ENCODE measurements around the gene LZTFL1.

The LZTFL1 gene

GRCh38 chr3:45852828-45853227 is 10.9 kb upstream of the LZTFL1 start:
- H3K9me3 Mint-ChIP-seq, result peaks cover 11% of the 10 kb centered on the region
- no peak for DNase-seq (ENCODE audit: low spot score in 2 of 2)
- H3K36me3 Mint-ChIP-seq, result peaks cover 14% of the 10 kb centered on the region
- peaks cover 3% of the 10 kb centered on the region for H3K4me1 Mint-ChIP-seq
- H3K4me3 Mint-ChIP-seq, result peak overlapping the region; percentile 15
- H3K27me3 Mint-ChIP-seq, result peaks cover 17% of the 10 kb centered on the region
- ATAC-seq (ENCODE audit: low read depth), result no peak
- H3K27ac Mint-ChIP-seq, result no peak overlapping the region

- Mint-ChIP-seq H3K36me3 (peaks cover 2% of the 10 kb centered on the region), H3K4me1 (no peaks in the 10 kb centered on the region), H3K27me3 (peaks cover 16% of the 10 kb centered on the region), H3K9me3 (no peaks in the 10 kb centered on the region), H3K4me3 (no peak overlapping the region), H3K27ac (no peak overlapping the region)
- ATAC-seq (ENCODE audit: low read depth) (no peak), DNase-seq (ENCODE audit: low spot score in 2 of 2) (no peak)
Measured at GRCh38 chr3:45848392-45848791, 6.5 kb upstream of the LZTFL1 start.

- DNase-seq (ENCODE audit: low spot score in 2 of 2), result no peak
- peaks cover 5% of the 10 kb centered on the region for H3K27me3 Mint-ChIP-seq
- no peak overlapping the region for H3K27ac Mint-ChIP-seq
- ATAC-seq (ENCODE audit: low read depth), result no peak
- peaks cover 12% of the 10 kb centered on the region for H3K4me1 Mint-ChIP-seq
- no peak overlapping the region for H3K4me3 Mint-ChIP-seq
- no peaks in the 10 kb centered on the region for H3K9me3 Mint-ChIP-seq
- H3K36me3 Mint-ChIP-seq, result peaks cover 2% of the 10 kb centered on the region
Measured at GRCh38 chr3:45844616-45845015, 2.7 kb upstream of the LZTFL1 start.

GRCh38 chr3:45842851-45843625 is 1.1 kb upstream of the LZTFL1 start:
- H3K9me3 Mint-ChIP-seq, result no peaks in the 10 kb centered on the region
- H3K4me1 Mint-ChIP-seq, result peaks cover 16% of the 10 kb centered on the region
- ATAC-seq (ENCODE audit: low read depth) (no peak), DNase-seq (ENCODE audit: low spot score in 2 of 2) (no peak)
- H3K27me3 Mint-ChIP-seq, result peaks cover 3% of the 10 kb centered on the region
- peaks cover 5% of the 10 kb centered on the region for H3K36me3 Mint-ChIP-seq
- H3K27ac Mint-ChIP-seq, result no peak overlapping the region
- no peak overlapping the region for H3K4me3 Mint-ChIP-seq

GRCh38 chr3:45841420-45841756 is 531 bp downstream of the LZTFL1 start:
- no peak for DNase-seq (ENCODE audit: low spot score in 2 of 2)
- Mint-ChIP-seq H3K27me3 (no peaks in the 10 kb centered on the region), H3K36me3 (peaks cover 15% of the 10 kb centered on the region), H3K9me3 (no peaks in the 10 kb centered on the region), H3K4me1 (peaks cover 16% of the 10 kb centered on the region), H3K4me3 (peak overlapping the region; percentile 95), H3K27ac (peak overlapping the region; percentile 98)
- ATAC-seq (ENCODE audit: low read depth), result peak; percentile 48

GRCh38 chr3:45838466-45838865 is 3.5 kb downstream of the LZTFL1 start:
- Mint-ChIP-seq H3K27me3 (no peaks in the 10 kb centered on the region), H3K27ac (no peak overlapping the region), H3K9me3 (no peaks in the 10 kb centered on the region), H3K36me3 (peaks cover 25% of the 10 kb centered on the region), H3K4me1 (peaks cover 16% of the 10 kb centered on the region), H3K4me3 (no peak overlapping the region)
- no peak for ATAC-seq (ENCODE audit: low read depth)
- no peak for DNase-seq (ENCODE audit: low spot score in 2 of 2)

- H3K4me3 Mint-ChIP-seq, result no peak overlapping the region
- ATAC-seq (ENCODE audit: low read depth) (no peak), DNase-seq (ENCODE audit: low spot score in 2 of 2) (no peak)
- no peak overlapping the region for H3K27ac Mint-ChIP-seq
- H3K36me3 Mint-ChIP-seq, result peaks cover 36% of the 10 kb centered on the region
- no peaks in the 10 kb centered on the region for H3K9me3 Mint-ChIP-seq
- no peaks in the 10 kb centered on the region for H3K4me1 Mint-ChIP-seq
- H3K27me3 Mint-ChIP-seq, result no peaks in the 10 kb centered on the region
Measured at GRCh38 chr3:45832699-45833098, 9.2 kb downstream of the LZTFL1 start.

- Mint-ChIP-seq H3K36me3 (peaks cover 27% of the 10 kb centered on the region), H3K9me3 (no peaks in the 10 kb centered on the region), H3K4me1 (no peaks in the 10 kb centered on the region), H3K4me3 (no peak overlapping the region), H3K27me3 (no peaks in the 10 kb centered on the region), H3K27ac (no peak overlapping the region)
- no peak for DNase-seq (ENCODE audit: low spot score in 2 of 2)
- no peak for ATAC-seq (ENCODE audit: low read depth)
Measured at GRCh38 chr3:45830121-45830520, 11.8 kb downstream of the LZTFL1 start.

GRCh38 chr3:45826908-45827307 is 15.0 kb downstream of the LZTFL1 start:
- H3K4me3 Mint-ChIP-seq, result no peak overlapping the region

GRCh38 chr3:45826321-45826720 is 15.6 kb downstream of the LZTFL1 start:
- Mint-ChIP-seq H3K27ac (peak overlapping the region; percentile 14), H3K36me3 (peaks cover 27% of the 10 kb centered on the region), H3K4me3 (no peak overlapping the region), H3K9me3 (no peaks in the 10 kb centered on the region), H3K27me3 (no peaks in the 10 kb centered on the region), H3K4me1 (no peaks in the 10 kb centered on the region)
- ATAC-seq (ENCODE audit: low read depth) (no peak), DNase-seq (ENCODE audit: low spot score in 2 of 2) (no peak)

More at GRCh38 chr3:45826908-45827307, 15.0 kb downstream of the LZTFL1 start:
- Mint-ChIP-seq H3K27me3 (no peaks in the 10 kb centered on the region), H3K27ac (peak overlapping the region; percentile 14), H3K36me3 (peaks cover 25% of the 10 kb centered on the region), H3K4me1 (no peaks in the 10 kb centered on the region), H3K9me3 (no peaks in the 10 kb centered on the region)
- DNase-seq (ENCODE audit: low spot score in 2 of 2) (no peak), ATAC-seq (ENCODE audit: low read depth) (no peak)

- DNase-seq (ENCODE audit: low spot score in 2 of 2) (no peak), ATAC-seq (ENCODE audit: low read depth) (no peak)
- Mint-ChIP-seq H3K9me3 (no peaks in the 10 kb centered on the region), H3K4me1 (no peaks in the 10 kb centered on the region), H3K36me3 (peaks cover 12% of the 10 kb centered on the region), H3K27me3 (no peaks in the 10 kb centered on the region), H3K27ac (no peak overlapping the region), H3K4me3 (no peak overlapping the region)
Measured at GRCh38 chr3:45821127-45821526, 20.8 kb downstream of the LZTFL1 start.

GRCh38 chr3:45819543-45819942 is 22.4 kb downstream of the LZTFL1 start:
- peaks cover 4% of the 10 kb centered on the region for H3K4me1 Mint-ChIP-seq
- DNase-seq (ENCODE audit: low spot score in 2 of 2), result no peak

GRCh38 chr3:45817831-45818522 is 23.9 kb downstream of the LZTFL1 start:
- ATAC-seq (ENCODE audit: low read depth) (no peak), DNase-seq (ENCODE audit: low spot score in 2 of 2) (no peak)
- Mint-ChIP-seq H3K27me3 (no peaks in the 10 kb centered on the region), H3K27ac (no peak overlapping the region), H3K4me1 (peaks cover 4% of the 10 kb centered on the region), H3K36me3 (peaks cover 10% of the 10 kb centered on the region), H3K4me3 (no peak overlapping the region), H3K9me3 (peaks cover 2% of the 10 kb centered on the region)

More at GRCh38 chr3:45819543-45819942, 22.4 kb downstream of the LZTFL1 start:
- no peaks in the 10 kb centered on the region for H3K27me3 Mint-ChIP-seq
- peaks cover 11% of the 10 kb centered on the region for H3K36me3 Mint-ChIP-seq
- H3K9me3 Mint-ChIP-seq, result peaks cover 2% of the 10 kb centered on the region
- no peak for ATAC-seq (ENCODE audit: low read depth)
- no peak overlapping the region for H3K4me3 Mint-ChIP-seq
- no peak overlapping the region for H3K27ac Mint-ChIP-seq

GRCh38 chr3:45816544-45816943 is 25.4 kb downstream of the LZTFL1 start:
- DNase-seq (ENCODE audit: low spot score in 2 of 2) (no peak), ATAC-seq (ENCODE audit: low read depth) (no peak)
- Mint-ChIP-seq H3K4me1 (peaks cover 4% of the 10 kb centered on the region), H3K36me3 (peaks cover 5% of the 10 kb centered on the region), H3K27ac (no peak overlapping the region), H3K27me3 (no peaks in the 10 kb centered on the region), H3K9me3 (peaks cover 2% of the 10 kb centered on the region), H3K4me3 (no peak overlapping the region)

All from memory B cell (primary cell).